ENCODE measurements around the gene MYT1. TPM values are rescaled to one million over a fixed set of nuclear protein-coding genes. Genes with fewer than 3 reads are reported as not detected.

MYT1 gene
- total RNA-seq, 1 experiment from 2014 or later: not detected

GRCh38 chr20:64210656-64211369 lies 46.6 kb downstream of the MYT1 start:
- Histone ChIP-seq H3K36me3 (ENCODE audit: low read depth) (no peaks in the 10 kb centered on the region), H3K79me2 (ENCODE audit: low read depth) (no peaks in the 10 kb centered on the region), H3K4me1 (replicated peaks; ENCODE audit: insufficient read depth) (no peaks in the 10 kb centered on the region), H3F3A (ENCODE audit: insufficient read depth, low read depth) (no peaks in the 10 kb centered on the region), H3K27me3 (ENCODE audit: insufficient read depth, low read depth) (peaks cover 98% of the 10 kb centered on the region), H3K4me2 (no peak overlapping the region), H3K9me2 (ENCODE audit: insufficient read depth) (no peaks in the 10 kb centered on the region), H2AFZ (no peak overlapping the region), H3K9me3 (ENCODE audit: insufficient read depth, low read depth) (no peaks in the 10 kb centered on the region), H3K4me3 (no peak overlapping the region), H3K27ac (no peak overlapping the region), H4K20me1 (ENCODE audit: insufficient read depth) (peaks cover 9% of the 10 kb centered on the region; the same call in 1 of the 2 replicates)
- CTCF ChIA-PET: no interaction called here
- POLR2A ChIA-PET (ENCODE audit: unreplicated experiment): no interaction called here
- intact Hi-C loops (cut with micrococcal nuclease; ENCODE audit: unreplicated experiment): no loop called here
- DNase-seq: no peak
- TF ChIP-seq, protein P1, sequence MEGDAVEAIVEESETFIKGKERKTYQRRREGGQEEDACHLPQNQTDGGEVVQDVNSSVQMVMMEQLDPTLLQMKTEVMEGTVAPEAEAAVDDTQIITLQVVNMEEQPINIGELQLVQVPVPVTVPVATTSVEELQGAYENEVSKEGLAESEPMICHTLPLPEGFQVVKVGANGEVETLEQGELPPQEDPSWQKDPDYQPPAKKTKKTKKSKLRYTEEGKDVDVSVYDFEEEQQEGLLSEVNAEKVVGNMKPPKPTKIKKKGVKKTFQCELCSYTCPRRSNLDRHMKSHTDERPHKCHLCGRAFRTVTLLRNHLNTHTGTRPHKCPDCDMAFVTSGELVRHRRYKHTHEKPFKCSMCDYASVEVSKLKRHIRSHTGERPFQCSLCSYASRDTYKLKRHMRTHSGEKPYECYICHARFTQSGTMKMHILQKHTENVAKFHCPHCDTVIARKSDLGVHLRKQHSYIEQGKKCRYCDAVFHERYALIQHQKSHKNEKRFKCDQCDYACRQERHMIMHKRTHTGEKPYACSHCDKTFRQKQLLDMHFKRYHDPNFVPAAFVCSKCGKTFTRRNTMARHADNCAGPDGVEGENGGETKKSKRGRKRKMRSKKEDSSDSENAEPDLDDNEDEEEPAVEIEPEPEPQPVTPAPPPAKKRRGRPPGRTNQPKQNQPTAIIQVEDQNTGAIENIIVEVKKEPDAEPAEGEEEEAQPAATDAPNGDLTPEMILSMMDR (conservative IDR thresholded peaks at IDR 0.05): no peak
- no peak for TF ChIP-seq EZH2 (IDR thresholded peaks at IDR 0.05; ENCODE audit: low read depth)
- BruUV-seq (replicated peaks): no TSS peak

DNA sequence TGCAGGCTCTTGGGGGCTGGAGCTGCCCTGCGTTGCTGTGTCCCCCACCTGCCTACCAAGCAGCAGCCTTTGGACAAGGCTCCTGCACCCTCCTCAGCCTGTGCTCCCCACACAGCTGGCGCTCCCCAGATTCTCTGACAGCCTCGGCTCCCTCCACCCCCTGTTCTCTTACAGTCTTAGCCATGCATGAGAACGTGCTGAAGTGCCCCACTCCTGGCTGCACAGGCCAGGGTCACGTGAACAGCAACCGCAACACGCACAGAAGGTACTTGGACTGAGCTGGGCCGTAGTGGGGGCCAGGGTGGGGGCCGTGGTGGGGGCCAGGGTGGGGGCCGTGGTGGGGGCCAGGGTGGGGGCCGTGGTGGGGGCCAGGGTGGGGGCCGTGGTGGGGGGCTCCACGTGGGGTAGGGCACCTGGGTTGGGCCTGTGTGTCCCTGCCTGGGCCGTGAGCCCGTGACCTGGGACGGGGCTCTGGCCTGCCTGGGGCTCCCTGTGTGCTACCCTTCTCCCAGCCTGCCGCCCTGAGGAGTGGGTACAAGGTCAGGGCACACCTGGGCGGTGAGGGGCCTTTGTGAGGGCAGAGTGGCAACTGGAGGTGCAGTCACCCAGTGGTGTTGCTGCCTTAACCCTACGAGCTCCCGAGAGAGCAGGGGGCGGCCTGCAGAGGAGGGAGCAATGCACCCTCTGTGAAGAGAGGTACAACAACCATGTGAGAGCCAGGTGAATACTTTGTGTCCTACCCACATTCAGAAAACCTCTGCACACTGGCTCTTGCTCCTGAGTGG lies 47.8 kb downstream of the MYT1 start:
- H3K9me3 ChIP-seq (ENCODE audit: insufficient read depth, low read depth): no peaks in the 10 kb centered on the region

DNA sequence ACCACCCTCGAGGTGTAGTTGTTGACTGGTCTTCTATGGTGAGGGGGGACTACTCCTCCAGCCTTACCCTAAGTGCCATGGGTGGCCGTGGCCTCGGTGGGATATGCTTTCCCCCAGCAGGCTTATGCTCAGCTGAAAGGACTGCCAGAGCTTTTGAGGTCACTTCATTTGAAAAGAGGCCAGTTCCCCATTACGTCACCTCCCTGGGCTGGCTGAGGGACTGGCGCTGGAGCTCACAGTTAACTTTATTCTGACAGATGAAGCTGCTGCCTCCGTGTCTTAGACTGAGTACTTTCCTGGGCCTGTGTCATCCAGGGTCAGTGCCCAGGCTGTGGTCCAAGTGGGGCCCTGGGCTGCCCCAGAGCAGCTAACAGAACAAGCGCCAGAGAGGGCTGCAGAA lies 48.5 kb downstream of the MYT1 start:
- Histone ChIP-seq H3K27me3 (ENCODE audit: insufficient read depth, low read depth) (peaks cover 97% of the 10 kb centered on the region), H3K9me2 (ENCODE audit: insufficient read depth) (no peaks in the 10 kb centered on the region), H3K79me2 (ENCODE audit: low read depth) (no peaks in the 10 kb centered on the region), H4K20me1 (ENCODE audit: insufficient read depth) (peaks cover 9% of the 10 kb centered on the region; the same call in 1 of the 2 replicates), H3F3A (ENCODE audit: insufficient read depth, low read depth) (no peaks in the 10 kb centered on the region), H3K4me3 (no peak overlapping the region), H3K4me2 (no peak overlapping the region), H2AFZ (no peak overlapping the region), H3K9me3 (ENCODE audit: insufficient read depth, low read depth) (no peaks in the 10 kb centered on the region), H3K36me3 (ENCODE audit: low read depth) (no peaks in the 10 kb centered on the region), H3K4me1 (replicated peaks; ENCODE audit: insufficient read depth) (no peaks in the 10 kb centered on the region), H3K27ac (no peak overlapping the region)
- ChIA-PET CTCF (no interaction called here), POLR2A (ENCODE audit: unreplicated experiment) (no interaction called here)
- no peak for DNase-seq
- no peak for TF ChIP-seq EZH2 (IDR thresholded peaks at IDR 0.05; ENCODE audit: low read depth)
- TF ChIP-seq, protein P1 (conservative IDR thresholded peaks at IDR 0.05): no peak
- BruUV-seq (replicated peaks): no TSS peak
- intact Hi-C loops (cut with micrococcal nuclease; ENCODE audit: unreplicated experiment): no loop called here

More for the DNA sequence above, 47.8 kb downstream of the MYT1 start:
- peaks cover 9% of the 10 kb centered on the region; the same call in 1 of the 2 replicates for H4K20me1 ChIP-seq (ENCODE audit: insufficient read depth)
- CTCF ChIA-PET: no interaction called here
- H3K79me2 ChIP-seq (ENCODE audit: low read depth): no peaks in the 10 kb centered on the region
- no peak overlapping the region for H3K4me2 ChIP-seq
- H3K9me2 ChIP-seq (ENCODE audit: insufficient read depth): no peaks in the 10 kb centered on the region
- TF ChIP-seq, protein P1 (conservative IDR thresholded peaks at IDR 0.05): no peak
- no peak for TF ChIP-seq EZH2 (IDR thresholded peaks at IDR 0.05; ENCODE audit: low read depth)
- H3K4me1 ChIP-seq (replicated peaks; ENCODE audit: insufficient read depth): no peaks in the 10 kb centered on the region
- no peaks in the 10 kb centered on the region for H3F3A ChIP-seq (ENCODE audit: insufficient read depth, low read depth)
- DNase-seq: no peak
- intact Hi-C loops (cut with micrococcal nuclease; ENCODE audit: unreplicated experiment): no loop called here
- no peak overlapping the region for H3K27ac ChIP-seq
- no peak overlapping the region for H3K4me3 ChIP-seq
- H2AFZ ChIP-seq: no peak overlapping the region
- H3K27me3 ChIP-seq (ENCODE audit: insufficient read depth, low read depth): peaks cover 98% of the 10 kb centered on the region
- H3K36me3 ChIP-seq (ENCODE audit: low read depth): no peaks in the 10 kb centered on the region
- BruUV-seq (replicated peaks): no TSS peak
- POLR2A ChIA-PET (ENCODE audit: unreplicated experiment): no interaction called here

Measured in PC-9 (cell line).